DOHH2 (cell line): Measurements from ENCODE around the gene FGFBP3.

Experiments used
- H3F3A ChIP-seq: fragments of 200-600 bp; sonication (generic), shearing (Covaris generic); 2 replicates; pipeline ENCODE4 v1.6.0; 2016; ENCODE audit warnings: antibody characterized with exemption, mild to moderate bottlenecking; ENCODE audit not compliant: control insufficient read depth, insufficient read depth
- H3K27ac ChIP-seq: fragments of 200-600 bp; sonication (generic); 2 replicates; pipeline ENCODE4 v1.5.1; 2014; ENCODE audit warnings: low read depth, mild to moderate bottlenecking, low read length, moderate library complexity
- H3K27me3 ChIP-seq: fragments of 200-600 bp; sonication (generic); 2 replicates; pipeline ENCODE4 v1.6.1; 2014; ENCODE audit warnings: mild to moderate bottlenecking, low read length, mixed read lengths; ENCODE audit not compliant: control insufficient read depth
- H3K36me3 ChIP-seq: fragments of 200-600 bp; sonication (generic); 2 replicates; pipeline ENCODE4 v1.6.1; 2014; ENCODE audit warnings: mild to moderate bottlenecking, low read length, moderate library complexity, mixed read lengths; ENCODE audit not compliant: control insufficient read depth
- H3K4me1 ChIP-seq: fragments of 200-600 bp; sonication (generic); 2 replicates; pipeline ENCODE4 v1.6.1; 2014; ENCODE audit warnings: mild to moderate bottlenecking, low read length, mixed read lengths; ENCODE audit not compliant: control insufficient read depth
- H3K4me2 ChIP-seq: fragments of 200-600 bp; sonication (generic); 2 replicates; pipeline ENCODE4 v1.6.0; 2014; ENCODE audit warnings: mild to moderate bottlenecking, low read length, moderate library complexity
- H3K4me3 ChIP-seq: fragments of 200-600 bp; sonication (generic); 2 replicates; pipeline ENCODE4 v1.5.1; 2014; ENCODE audit warnings: mild to moderate bottlenecking, low read length, mixed read lengths
- H3K79me2 ChIP-seq: fragments of 200-600 bp; sonication (generic); 2 replicates; pipeline ENCODE4 v1.6.1; 2014; ENCODE audit warnings: mild to moderate bottlenecking, low read length, mixed read lengths; ENCODE audit not compliant: control insufficient read depth
- H3K9me2 ChIP-seq: fragments of 200-600 bp; sonication (generic); replicated peaks from 2 replicates; pipeline ENCODE4 v1.6.1; 2014; ENCODE audit warnings: mild to moderate bottlenecking, low read length, mixed read lengths; ENCODE audit not compliant: control insufficient read depth
- H3K9me3 ChIP-seq: fragments of 200-600 bp; sonication (generic); 2 replicates; pipeline ENCODE4 v1.6.1; 2014; ENCODE audit warnings: antibody characterized with exemption, low read length, mixed read lengths; ENCODE audit not compliant: control insufficient read depth, insufficient read depth
- H4K20me1 ChIP-seq: fragments of 200-600 bp; sonication (generic); 2 replicates; pipeline ENCODE4 v1.6.0; 2014; ENCODE audit warnings: low read depth, mild to moderate bottlenecking, antibody characterized with exemption, low read length, moderate library complexity; ENCODE audit not compliant: control insufficient read depth, insufficient read depth
- CTCF ChIP-seq: fragments of 200-600 bp; sonication (generic); IDR thresholded peaks from one replicate; pipeline ENCODE4 v1.5.1; 2014; ENCODE audit warnings: antibody characterized with exemption, mild to moderate bottlenecking, low read depth, low read length; ENCODE audit not compliant: poor library complexity, severe bottlenecking
- EZH2phosphoT487 ChIP-seq: fragments of 200-600 bp; sonication (generic); IDR thresholded peaks from 2 replicates; pipeline ENCODE4 v1.6.1; 2017; ENCODE audit warnings: borderline replicate concordance, mild to moderate bottlenecking, antibody characterized with exemption, low read length, moderate library complexity, mixed read lengths

FGFBP3 gene

GRCh38 chr10:91953600-91954160 is 44.4 kb upstream of the FGFBP3 start:
- no peak for TF ChIP-seq EZH2phosphoT487
- TF ChIP-seq CTCF: no peak
- H3K4me3 ChIP-seq: no peak overlapping the region
- H3K4me1 ChIP-seq: no peaks in the 10 kb centered on the region
- H3K79me2 ChIP-seq: 0 out of 2 replicates have a peak, but pooled peaks cover 3% of the 10 kb centered on the region
- no peaks in the 10 kb centered on the region for H3K9me3 ChIP-seq
- no peak overlapping the region for H3K27ac ChIP-seq
- H3F3A ChIP-seq: no peaks in the 10 kb centered on the region
- H3K9me2 ChIP-seq: no peaks in the 10 kb centered on the region
- H3K27me3 ChIP-seq: no peaks in the 10 kb centered on the region
- no peak overlapping the region for H3K4me2 ChIP-seq
- peaks cover 79% of the 10 kb centered on the region for H3K36me3 ChIP-seq
- no peaks in the 10 kb centered on the region for H4K20me1 ChIP-seq

- Histone ChIP-seq H4K20me1 (no peaks in the 10 kb centered on the region), H3K4me2 (no peak overlapping the region), H3K27ac (no peak overlapping the region), H3K9me2 (no peaks in the 10 kb centered on the region), H3K36me3 (peaks cover 59% of the 10 kb centered on the region), H3K4me1 (no peaks in the 10 kb centered on the region), H3F3A (no peaks in the 10 kb centered on the region), H3K79me2 (peaks cover 24% of the 10 kb centered on the region), H3K9me3 (no peaks in the 10 kb centered on the region), H3K4me3 (no peak overlapping the region), H3K27me3 (no peaks in the 10 kb centered on the region)
- TF ChIP-seq CTCF: no peak
Observed at GRCh38 chr10:91944880-91945630, 35.8 kb upstream of the FGFBP3 start.

DNA sequence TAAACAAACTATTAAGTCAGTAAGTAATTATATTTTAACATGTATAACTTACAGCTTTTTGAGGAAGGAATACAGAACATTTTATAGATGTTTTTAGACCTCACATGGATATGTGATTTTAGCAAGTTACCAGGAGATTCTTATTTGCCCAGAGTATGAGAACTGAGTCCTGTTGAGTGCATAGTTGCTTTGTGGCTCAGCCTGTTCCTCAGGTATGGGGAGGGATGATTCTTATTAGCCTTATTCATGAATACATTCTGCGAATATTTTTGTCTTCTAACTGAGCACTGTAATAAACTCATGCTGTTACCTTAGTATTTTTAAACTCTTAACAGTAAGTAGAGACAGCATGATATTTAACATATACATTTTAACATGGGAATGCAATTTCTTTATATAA is 32.1 kb upstream of the FGFBP3 start:
- H3K79me2 ChIP-seq: peaks cover 51% of the 10 kb centered on the region
- H3K36me3 ChIP-seq: peaks cover 86% of the 10 kb centered on the region

More for the DNA sequence above, 32.1 kb upstream of the FGFBP3 start:
- H3K9me2 ChIP-seq: no peaks in the 10 kb centered on the region
- no peak overlapping the region for H3K4me3 ChIP-seq
- H3K27ac ChIP-seq: no peak overlapping the region
- H3F3A ChIP-seq: 0 out of 2 replicates have a peak, but pooled peaks cover 3% of the 10 kb centered on the region
- no peaks in the 10 kb centered on the region for H3K27me3 ChIP-seq
- H3K4me2 ChIP-seq: no peak overlapping the region
- no peaks in the 10 kb centered on the region for H3K9me3 ChIP-seq
- 0 out of 2 replicates have a peak, but pooled peaks cover 4% of the 10 kb centered on the region for H4K20me1 ChIP-seq
- TF ChIP-seq CTCF: no peak
- TF ChIP-seq EZH2phosphoT487: no peak
- no peaks in the 10 kb centered on the region for H3K4me1 ChIP-seq
